GM12891 (cell line): ENCODE measurements around the gene ZNF32.
A peak's percentile ranks its signal among the peaks of the same experiment; 100 is the strongest.

Experiments used
- DNase-seq: peaks from one replicate; pipeline ENCODE4 v3.0.0; 2011; ENCODE audit warnings: low spot score; ENCODE audit not compliant: insufficient read length
- FAIRE-seq: peaks from 2 replicates; lab custom pipeline; 2011; peaks lifted over from hg19 to GRCh38; lab: Jason Lieb, UNC
- PAX5 ChIP-seq: IDR thresholded peaks from 2 replicates; pipeline ENCODE4 v1.6.1; 2011; ENCODE audit warnings: low read length, moderate library complexity, mild to moderate bottlenecking; ENCODE audit not compliant: insufficient read depth, severe bottlenecking
- POLR2A ChIP-seq: IDR thresholded peaks from 2 replicates; pipeline ENCODE4 v1.6.1; 2011; ENCODE audit warnings: low read depth, low read length, control low read depth
- POLR2AphosphoS5 ChIP-seq: IDR thresholded peaks from 2 replicates; pipeline ENCODE4 v1.6.1; 2011; ENCODE audit warnings: low read depth, low read length, control low read depth
- POU2F2 ChIP-seq: IDR thresholded peaks from 2 replicates; pipeline ENCODE4 v1.6.1; 2011; ENCODE audit warnings: low read depth, mild to moderate bottlenecking, control low read depth, low read length, moderate library complexity
- SPI1 ChIP-seq: IDR thresholded peaks from 2 replicates; pipeline ENCODE4 v1.6.1; 2011; ENCODE audit warnings: low read depth, low read length, control low read depth
- TAF1 ChIP-seq: IDR thresholded peaks from 2 replicates; pipeline ENCODE4 v1.6.1; 2011; ENCODE audit warnings: low read depth, low read length, control low read depth

The ZNF32 gene

DNA sequence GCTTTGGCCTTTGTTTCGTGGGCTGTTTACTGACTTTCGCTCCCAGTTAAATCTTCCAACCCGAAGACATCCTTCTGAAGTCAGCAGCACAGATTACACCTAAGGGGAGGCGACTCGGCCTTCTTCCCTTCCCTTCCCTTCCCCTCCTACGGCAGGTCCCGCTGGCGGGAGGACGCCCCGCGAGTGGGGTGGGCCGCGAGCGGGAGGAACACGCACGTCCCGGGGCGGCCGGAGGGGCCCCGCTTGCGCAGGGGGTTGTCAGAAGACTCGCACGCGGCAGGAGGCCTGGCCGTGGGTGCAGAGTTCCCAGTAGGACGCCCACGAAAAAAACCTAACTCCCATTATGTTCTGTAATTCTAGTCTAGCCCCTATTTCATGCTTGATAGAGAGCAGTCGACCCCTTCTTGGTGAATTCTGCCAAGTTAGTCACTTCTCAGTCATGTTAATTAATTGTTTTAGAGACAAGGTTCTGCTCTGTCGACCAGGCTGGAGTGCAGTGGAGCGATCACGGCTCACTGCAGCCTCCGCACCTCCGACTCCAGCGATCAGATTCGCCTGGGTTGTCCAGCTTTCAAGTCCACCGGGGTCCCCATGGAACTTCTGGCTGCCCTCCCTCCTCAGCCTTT, 19.2 kb upstream of the ZNF32 start:
- FAIRE-seq: no peak
- DNase-seq: no peak

DNA sequence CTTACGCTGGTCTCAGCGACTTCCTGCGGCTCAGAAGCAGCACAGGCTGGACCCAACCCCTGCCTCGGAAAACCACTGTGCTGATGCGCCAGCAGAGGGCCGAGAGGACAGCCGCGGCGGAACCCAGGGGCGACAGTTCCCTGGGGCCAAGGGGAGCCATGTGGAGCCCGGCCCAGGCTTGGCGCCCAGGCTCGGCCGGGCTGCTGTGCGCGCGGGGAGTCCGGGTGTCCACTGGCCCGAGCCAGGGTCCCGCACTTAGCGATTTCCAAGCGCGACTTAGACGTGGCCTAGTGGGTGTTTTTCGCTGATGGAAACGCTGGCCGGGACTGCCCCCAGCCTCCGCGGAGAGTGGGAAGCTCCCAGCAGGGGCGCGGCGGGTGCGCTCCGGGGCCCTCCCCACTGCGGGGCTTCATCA, 18.6 kb upstream of the ZNF32 start:
- no peak for FAIRE-seq
- no peak for DNase-seq
- TF ChIP-seq POU2F2: no peak
- TF ChIP-seq PAX5: no peak
- TF ChIP-seq POLR2AphosphoS5: no peak
- TF ChIP-seq TAF1: no peak
- no peak for TF ChIP-seq SPI1
- TF ChIP-seq POLR2A: no peak

More for the DNA sequence above, 19.2 kb upstream of the ZNF32 start:
- TF ChIP-seq PAX5 (no peak), POU2F2 (no peak), POLR2AphosphoS5 (no peak), TAF1 (no peak), SPI1 (no peak), POLR2A (no peak)

DNA sequence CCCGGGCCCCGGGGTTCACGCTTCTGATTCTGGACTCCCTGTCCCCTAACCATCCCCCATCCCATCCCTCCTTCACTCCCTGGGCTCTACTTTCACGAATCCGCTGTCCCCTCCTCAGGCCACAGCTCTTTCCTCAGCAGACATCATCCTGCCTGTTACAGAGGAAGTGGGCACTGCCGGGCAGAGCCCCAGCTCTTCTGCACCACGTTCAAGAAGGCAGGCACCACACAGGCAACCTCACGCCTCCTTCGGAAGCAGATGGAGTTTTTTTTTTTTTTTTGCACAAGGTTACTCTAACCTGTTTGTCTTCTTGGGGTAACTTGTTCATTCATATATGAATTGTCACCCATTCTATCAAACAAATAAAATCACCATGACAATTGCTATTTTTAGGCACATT, 17.9 kb upstream of the ZNF32 start:
- DNase-seq: no peak
- TF ChIP-seq TAF1 (no peak), POU2F2 (no peak), POLR2A (no peak), POLR2AphosphoS5 (no peak)
- no peak for FAIRE-seq

DNA sequence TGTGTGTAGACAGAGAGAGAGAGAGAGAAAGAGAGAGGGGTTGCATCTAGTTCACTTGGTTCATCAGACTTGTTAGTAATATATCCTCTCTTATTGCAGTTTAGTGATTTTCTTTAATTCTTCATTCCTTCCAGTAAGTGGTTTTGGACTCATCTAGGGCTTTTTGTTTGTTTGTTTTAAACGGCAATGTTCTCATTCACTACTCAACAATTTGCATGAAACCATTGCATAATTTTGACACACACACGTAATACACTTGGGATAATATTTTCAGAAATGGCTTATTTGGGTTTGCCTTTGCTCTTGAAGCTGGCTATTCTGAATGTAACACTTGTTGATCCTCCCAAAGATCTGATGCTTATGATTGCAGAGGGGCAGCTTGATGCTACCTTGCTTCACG, 16.4 kb upstream of the ZNF32 start:
- TF ChIP-seq TAF1 (no peak), PAX5 (no peak), SPI1 (no peak), POLR2AphosphoS5 (no peak), POLR2A (no peak), POU2F2 (no peak)
- DNase-seq: no peak
- no peak for FAIRE-seq

DNA sequence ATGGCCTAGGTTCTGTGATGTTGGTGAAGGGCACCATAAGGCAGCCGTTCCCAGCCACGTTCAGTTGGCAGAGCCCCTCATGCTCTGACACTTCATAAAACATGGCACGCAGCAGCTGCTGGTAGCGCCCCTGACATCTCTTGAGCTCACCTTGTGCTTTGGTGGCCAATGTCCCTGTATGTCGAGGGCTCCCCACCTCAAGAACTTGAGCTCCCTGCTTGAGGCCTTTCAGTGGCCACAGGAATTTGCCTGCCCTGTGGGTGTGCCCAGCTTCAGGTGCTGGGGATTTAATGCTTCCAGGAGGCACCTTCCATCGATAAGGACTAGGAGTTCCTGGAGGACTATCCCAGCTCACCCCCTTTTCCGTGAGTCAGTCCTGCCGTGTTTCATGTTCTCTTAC, 9.5 kb upstream of the ZNF32 start:
- FAIRE-seq (no peak), DNase-seq (no peak)
- no peak for TF ChIP-seq SPI1
- no peak for TF ChIP-seq POLR2AphosphoS5
- no peak for TF ChIP-seq TAF1
- no peak for TF ChIP-seq PAX5
- TF ChIP-seq POLR2A: no peak
- TF ChIP-seq POU2F2: no peak

DNA sequence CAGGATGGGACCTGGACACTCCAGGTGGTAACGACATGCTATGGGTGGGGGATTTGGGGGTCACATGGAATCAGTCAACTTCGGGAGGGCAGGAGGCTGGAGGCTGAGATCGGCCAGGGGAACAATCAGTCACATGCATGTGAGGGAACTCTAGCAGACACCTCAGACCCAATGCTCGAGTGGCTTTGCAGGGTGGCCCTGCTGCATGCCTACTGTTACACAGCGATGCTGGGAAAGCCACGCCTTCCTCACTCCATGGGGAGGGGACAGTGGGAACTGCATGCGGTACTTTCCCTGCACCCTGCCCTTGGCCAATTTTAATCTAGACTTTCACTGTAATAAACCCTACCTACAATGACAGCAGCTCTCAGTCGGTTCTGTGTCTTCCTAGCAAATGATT, 6.6 kb upstream of the ZNF32 start:
- TF ChIP-seq TAF1 (no peak), SPI1 (no peak), PAX5 (no peak), POLR2A (no peak), POLR2AphosphoS5 (no peak), POU2F2 (no peak)
- no peak for FAIRE-seq
- DNase-seq: no peak

DNA sequence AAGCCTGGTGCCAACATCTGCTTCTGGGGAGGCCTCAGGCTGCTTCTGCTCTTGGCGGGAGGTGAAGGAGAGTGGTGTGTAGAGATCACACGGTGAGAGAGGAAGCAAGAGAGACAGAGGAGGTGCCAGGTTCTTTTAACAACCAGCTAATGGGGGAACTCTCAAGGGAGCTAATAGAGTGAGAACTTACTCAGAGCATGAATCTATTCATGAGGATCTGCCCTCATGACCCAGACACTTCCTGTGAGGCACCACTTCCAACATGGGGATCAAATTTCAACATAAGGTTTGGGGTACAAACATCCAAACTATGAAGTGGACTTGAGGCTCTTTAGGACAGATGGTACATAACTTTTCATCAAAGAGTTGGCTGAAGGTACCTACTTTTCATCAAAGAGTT, 5.1 kb upstream of the ZNF32 start:
- FAIRE-seq (no peak), DNase-seq (no peak)
- no peak for TF ChIP-seq TAF1
- no peak for TF ChIP-seq POU2F2
- TF ChIP-seq POLR2AphosphoS5: no peak
- TF ChIP-seq SPI1: no peak
- TF ChIP-seq PAX5: no peak
- no peak for TF ChIP-seq POLR2A

DNA sequence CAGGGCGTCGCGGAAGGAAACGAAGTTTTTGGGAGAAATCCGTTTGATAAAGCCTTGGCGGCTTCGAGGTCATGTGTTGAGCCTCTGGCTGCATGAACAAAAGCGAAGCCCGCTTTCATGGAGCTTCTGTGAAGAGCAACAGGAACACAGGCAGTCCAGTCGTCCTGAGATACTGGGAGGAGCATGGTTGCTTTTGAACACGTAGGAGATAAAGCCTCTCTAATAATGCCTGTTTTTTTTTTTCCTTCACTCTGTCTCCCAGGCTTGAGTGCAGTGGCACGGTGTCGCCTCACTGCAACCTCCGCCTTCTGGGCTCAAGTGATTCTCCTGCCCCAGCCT, 473 bp upstream of the ZNF32 start:
- no peak for DNase-seq
- TF ChIP-seq POLR2AphosphoS5 (no peak), TAF1 (no peak), PAX5 (no peak), POU2F2 (no peak), POLR2A (no peak), SPI1 (no peak)
- no peak for FAIRE-seq

DNA sequence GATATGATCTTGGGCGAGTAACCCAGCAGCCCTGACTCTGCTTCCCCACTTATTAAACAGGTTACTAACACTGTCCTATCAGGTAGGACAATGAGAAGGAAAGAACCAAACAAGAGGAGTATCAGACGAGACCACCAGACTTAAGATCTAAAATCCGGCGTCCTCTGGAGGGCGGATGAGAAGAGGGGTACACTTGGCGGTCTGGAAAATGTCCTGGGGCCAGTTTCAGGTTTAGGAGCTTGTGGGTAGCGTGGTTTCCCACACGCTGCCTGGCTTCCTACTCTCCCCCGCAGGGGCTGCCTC, 635 bp downstream of the ZNF32 start:
- DNase-seq: no peak
- peak; percentile 55 for FAIRE-seq
- TF ChIP-seq POLR2A (no peak), POU2F2 (no peak), TAF1 (no peak), PAX5 (no peak), SPI1 (no peak), POLR2AphosphoS5 (no peak)

DNA sequence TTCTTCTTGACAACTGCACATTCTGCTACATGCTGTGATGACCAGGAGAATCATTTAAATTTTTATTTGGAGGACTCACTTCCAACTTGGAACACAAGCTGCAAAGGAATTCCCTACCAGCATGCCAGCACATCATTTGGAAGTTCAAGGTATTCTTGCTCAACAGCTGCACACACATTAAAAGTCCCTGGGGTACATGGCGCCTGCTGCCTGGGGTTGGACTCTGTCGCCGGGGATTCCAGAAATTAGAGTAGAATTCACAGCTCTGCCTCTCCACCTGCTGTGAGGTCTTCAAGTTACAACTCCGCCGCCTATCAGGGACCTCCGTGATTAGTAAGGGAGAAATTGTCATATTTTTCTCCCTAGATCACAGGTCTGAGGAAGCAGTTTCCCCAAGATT, 1.1 kb downstream of the ZNF32 start:
- DNase-seq (no peak), FAIRE-seq (no peak)
- TF ChIP-seq POLR2A (no peak), POLR2AphosphoS5 (no peak), POU2F2 (no peak), PAX5 (no peak), TAF1 (no peak), SPI1 (no peak)
